Stomach (tissue), 4 donors: Measurements from ENCODE around the gene THSD4.

Source experiments
- CTCF ChIP-seq, 7 experiments: fragments of 450-650 bp in 4 of 7; fragments of 200-600 bp in 3 of 7; sonication (generic) in 3 of 7; IDR thresholded peaks; one replicate each; pipeline ENCODE4 v1.5.1; 2016 to 2019; ENCODE audit warnings: antibody characterized with exemption in 7 of 7, control low read depth in 2 of 7, mild to moderate bottlenecking in 1 of 7
- POLR2A ChIP-seq, 4 donors: fragments of 450-650 bp; IDR thresholded peaks; one replicate each; pipeline ENCODE4 v1.6.1; 2016; ENCODE audit warnings: antibody characterized with exemption in 4 of 4, control low read depth in 2 of 4, mild to moderate bottlenecking in 1 of 4, moderate library complexity in 1 of 4
- POLR2AphosphoS5 ChIP-seq, 3 donors: sonication (generic); formaldehyde crosslinking; IDR thresholded peaks; one replicate each; pipeline ENCODE4 v1.6.1; 2016; ENCODE audit warnings: antibody characterized with exemption in 3 of 3

GRCh38 chr15:71773206-71773859 is 658.1 kb downstream of the THSD4 start:
- TF ChIP-seq CTCF (IDR thresholded peaks at IDR 0.05) (no peak), POLR2A (IDR thresholded peaks at IDR 0.05) (no peak), POLR2AphosphoS5 (IDR thresholded peaks at IDR 0.05) (no peak)
